ENCODE data around the gene ARHGEF11.

- no peak for TF ChIP-seq POLR2A (IDR thresholded peaks at IDR 0.05; ENCODE audit: low read depth, low read length)
- no peak for TF ChIP-seq CTCF (conservative IDR thresholded peaks at IDR 0.05; ENCODE audit: low read depth, low read length)
- TF ChIP-seq RCOR1 (IDR thresholded peaks at IDR 0.05; ENCODE audit: insufficient replicate concordance, low read length) = no peak
Observed at GRCh38 chr1:156885880-156886355, 159.6 kb downstream of the ARHGEF11 start.

All from IMR-90 (cell line).